GM18508 (cell line): ENCODE results near the gene DHX40.
"Not testable (repeated sequence)": the region's sequence is repeated elsewhere in the genome, so short reads cannot be mapped to it uniquely, and the experiment has no call there.

ENCODE experiments used
- ATAC-seq: cut with Tn5 transposase; IDR thresholded peaks from one replicate; pipeline ENCODE4 v1.9.1; 2021; ENCODE audit warnings: moderate number of reproducible peaks; ENCODE audit not compliant: insufficient read depth, unreplicated experiment

DHX40 gene, protein sequence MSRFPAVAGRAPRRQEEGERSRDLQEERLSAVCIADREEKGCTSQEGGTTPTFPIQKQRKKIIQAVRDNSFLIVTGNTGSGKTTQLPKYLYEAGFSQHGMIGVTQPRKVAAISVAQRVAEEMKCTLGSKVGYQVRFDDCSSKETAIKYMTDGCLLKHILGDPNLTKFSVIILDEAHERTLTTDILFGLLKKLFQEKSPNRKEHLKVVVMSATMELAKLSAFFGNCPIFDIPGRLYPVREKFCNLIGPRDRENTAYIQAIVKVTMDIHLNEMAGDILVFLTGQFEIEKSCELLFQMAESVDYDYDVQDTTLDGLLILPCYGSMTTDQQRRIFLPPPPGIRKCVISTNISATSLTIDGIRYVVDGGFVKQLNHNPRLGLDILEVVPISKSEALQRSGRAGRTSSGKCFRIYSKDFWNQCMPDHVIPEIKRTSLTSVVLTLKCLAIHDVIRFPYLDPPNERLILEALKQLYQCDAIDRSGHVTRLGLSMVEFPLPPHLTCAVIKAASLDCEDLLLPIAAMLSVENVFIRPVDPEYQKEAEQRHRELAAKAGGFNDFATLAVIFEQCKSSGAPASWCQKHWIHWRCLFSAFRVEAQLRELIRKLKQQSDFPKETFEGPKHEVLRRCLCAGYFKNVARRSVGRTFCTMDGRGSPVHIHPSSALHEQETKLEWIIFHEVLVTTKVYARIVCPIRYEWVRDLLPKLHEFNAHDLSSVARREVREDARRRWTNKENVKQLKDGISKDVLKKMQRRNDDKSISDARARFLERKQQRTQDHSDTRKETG

GRCh38 chr17:59565171-59565958, at the start of gene DHX40:
Gene DHX40 (plus strand): TSS chr17:59565610. CDS start chr17:59565672, 62 bp downstream.
- peak; percentile 50 for ATAC-seq

DNA sequence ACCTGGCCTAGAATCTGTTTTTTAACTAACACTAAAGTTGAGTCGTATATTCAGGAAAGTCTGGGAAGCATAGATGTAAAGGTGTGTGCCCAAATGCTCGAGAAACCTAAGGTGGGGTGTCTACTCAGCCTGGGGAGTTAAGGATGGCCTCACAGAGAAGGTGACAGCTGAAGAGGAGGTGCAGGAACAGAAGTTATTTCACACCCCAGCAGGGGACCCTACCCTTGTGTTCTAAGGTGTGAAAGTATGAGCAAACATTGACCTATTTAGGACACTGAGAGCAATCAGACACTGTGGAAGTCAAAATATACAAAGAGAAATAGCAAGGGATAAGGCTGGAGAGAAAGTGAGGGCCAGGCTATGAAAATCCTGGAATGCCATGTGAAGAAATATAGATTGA, 49.0 kb upstream of the DHX40 start:
- ATAC-seq = no peak

- ATAC-seq = no peak
Observed at GRCh38 chr17:59519132-59519531, 46.3 kb upstream of the DHX40 start.

GRCh38 chr17:59520251-59520650, 45.2 kb upstream of the DHX40 start:
- ATAC-seq = no peak

GRCh38 chr17:59521465-59522126, 43.8 kb upstream of the DHX40 start:
- ATAC-seq = no peak

GRCh38 chr17:59524930-59525329, 40.5 kb upstream of the DHX40 start:
- ATAC-seq = not testable (repeated sequence)

- ATAC-seq = no peak
Observed at GRCh38 chr17:59525668-59526067, 39.7 kb upstream of the DHX40 start.

DNA sequence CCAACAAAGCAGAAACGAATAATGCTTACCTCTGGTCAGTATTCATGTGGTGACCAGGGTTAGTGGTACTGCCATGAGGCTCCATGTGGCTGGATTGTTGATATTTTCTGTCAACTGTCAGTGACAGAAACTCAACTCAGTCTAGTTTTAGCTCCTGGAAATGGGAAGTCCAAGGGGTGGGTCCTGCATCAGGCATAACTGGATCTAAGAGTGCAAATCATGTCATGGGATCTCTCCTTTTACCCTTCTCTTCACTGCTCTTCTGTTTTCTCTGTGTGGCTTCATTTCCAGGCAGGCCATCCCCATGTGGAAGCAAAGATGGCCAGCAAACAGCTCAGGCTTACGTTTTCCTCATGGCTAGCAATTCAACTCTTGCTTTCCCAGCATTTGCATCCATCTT, 39.0 kb upstream of the DHX40 start:
- ATAC-seq = no peak

GRCh38 chr17:59527325-59527917, 38.0 kb upstream of the DHX40 start:
- no peak for ATAC-seq

DNA sequence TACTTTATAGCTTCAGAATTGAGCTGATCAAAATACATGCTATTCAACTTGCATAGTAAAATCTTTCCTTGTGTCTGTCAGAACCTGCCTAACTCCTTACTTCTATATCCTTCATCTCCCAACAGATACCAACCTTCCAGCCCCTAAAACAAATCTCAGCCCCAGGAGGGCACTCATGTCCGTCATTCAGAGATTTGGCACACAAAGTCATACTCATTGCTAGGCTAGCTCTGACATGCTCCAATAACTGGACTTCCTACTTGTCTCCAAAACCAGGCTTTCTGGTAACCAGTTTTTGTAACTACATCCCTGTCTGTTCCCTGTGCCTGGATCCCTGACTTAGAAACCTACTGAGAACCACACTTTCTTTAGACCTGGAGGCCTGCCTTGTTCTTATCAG, 37.5 kb upstream of the DHX40 start:
- no peak for ATAC-seq

- ATAC-seq = no peak
Observed at GRCh38 chr17:59530531-59530930, 34.9 kb upstream of the DHX40 start.

DNA sequence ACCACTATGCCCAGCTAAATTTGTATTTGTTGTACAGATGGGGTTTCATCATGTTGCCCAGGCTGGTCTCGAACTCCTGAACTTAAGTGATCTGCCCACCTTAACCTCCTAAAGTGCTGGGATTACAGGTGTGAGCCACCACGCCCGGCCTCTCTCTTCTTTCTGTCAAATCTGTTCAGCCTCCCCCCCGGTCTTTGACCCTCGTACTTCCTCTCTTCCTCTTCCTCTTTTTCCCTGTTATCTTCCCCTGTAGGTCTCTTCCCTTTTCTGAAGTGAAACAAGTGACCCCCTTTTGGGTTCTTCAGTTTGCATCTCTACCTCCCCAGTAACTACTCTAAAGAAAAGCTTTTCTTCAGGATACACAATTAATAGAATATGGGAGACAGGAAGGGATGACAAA, 31.7 kb upstream of the DHX40 start:
- no peak for ATAC-seq

DNA sequence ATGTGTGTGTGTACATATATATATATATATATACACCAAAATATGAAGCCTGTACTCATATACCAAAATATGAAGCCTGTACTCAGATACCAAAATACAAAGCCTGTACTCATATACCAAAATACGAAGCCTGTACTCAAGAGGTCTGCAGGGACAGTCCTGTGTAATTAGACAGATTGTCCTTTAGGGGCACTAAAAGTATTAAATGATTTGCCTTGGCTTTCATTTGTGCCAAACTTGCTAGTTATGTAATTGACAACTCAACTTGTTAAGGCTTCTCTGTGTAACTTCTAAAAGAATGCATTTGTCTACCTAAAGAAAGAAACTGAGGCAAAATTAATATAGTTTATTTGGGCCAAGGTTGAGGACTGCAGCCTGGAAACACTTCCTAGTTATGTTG, 30.8 kb upstream of the DHX40 start:
- ATAC-seq = no peak

DNA sequence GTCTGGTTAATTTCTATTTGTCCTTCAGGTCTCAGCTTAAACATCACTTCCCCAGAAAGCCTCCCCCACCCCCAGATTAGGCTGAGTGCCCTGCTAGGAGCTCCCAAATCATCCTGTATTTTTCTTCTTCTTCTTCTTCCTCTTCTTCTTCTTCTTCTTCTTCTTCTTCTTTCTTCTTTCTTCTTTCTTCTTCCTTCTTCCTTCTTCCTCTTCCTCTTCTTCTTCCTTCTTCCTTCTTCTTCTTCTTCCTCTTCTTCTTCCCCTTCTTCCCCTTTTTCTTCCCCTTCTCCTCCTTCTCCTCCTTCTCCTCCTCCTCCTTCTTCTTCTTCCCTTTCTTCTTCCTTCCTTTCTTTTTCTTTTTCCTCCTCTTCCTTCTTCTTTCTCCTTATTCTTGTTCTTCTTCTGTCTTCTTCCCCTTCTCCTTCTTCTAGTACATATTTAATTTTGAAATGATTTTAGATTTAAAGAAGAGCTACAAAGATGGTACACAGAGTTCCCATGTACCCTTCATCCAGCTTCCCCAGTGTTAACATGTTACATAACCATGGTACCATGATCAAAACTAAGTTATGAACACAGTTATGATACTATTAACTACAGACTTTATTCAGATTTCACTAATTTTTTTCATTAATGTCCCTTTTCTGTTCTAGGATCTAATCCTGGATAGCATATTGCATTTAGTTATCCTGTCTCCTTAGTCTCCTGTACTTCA, 27.1 kb upstream of the DHX40 start:
- no peak for ATAC-seq

DNA sequence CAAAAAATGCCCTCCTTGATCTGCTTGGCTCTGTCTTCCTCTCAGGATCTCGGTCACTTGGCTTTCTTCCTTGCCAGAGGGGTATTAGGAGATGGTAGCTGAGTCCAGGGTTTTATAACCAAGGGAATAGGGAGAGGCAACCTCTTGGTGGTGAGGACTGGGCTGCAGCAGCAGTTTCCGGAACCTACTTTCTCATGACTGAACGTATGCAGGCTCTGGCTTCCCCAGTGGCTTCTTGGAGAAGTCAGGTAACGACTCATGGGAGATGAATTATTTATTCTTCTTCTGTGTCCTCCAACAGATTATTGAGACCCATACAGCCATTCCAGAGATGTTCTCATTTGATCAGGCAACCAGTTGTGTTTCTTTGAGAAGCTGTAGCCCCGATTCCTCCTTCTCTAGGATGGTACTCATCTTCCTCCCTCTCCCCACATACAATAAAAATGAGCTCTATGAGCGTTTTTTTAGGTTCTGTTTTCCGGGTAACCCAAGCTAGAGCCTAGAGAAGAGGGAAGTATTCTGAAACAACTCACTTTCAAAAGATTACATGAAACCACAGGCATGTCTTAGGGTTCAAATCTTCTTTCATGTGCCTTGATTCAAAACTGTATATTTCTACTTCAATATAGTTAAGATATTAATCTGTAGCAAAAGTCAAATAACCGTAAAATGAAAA, 22.3 kb upstream of the DHX40 start:
- ATAC-seq = no peak

DNA sequence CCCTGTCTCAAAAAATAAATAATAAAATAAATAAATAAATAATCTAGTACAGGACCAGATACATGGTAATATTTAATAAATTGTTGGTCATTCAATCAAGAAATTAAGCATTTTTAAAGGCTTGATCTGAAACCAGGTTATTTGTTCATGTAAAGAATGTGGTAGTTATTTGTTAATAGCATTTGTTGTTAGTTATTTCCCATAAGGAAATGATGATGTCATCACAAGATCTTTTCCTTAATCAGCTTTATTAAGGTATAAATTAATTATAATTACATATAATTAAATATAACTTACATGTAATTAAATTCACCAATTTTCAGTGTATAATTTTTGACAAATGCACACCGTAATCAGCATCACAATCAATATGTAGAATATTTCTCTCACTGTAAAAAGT, 19.5 kb upstream of the DHX40 start:
- ATAC-seq = no peak

DNA sequence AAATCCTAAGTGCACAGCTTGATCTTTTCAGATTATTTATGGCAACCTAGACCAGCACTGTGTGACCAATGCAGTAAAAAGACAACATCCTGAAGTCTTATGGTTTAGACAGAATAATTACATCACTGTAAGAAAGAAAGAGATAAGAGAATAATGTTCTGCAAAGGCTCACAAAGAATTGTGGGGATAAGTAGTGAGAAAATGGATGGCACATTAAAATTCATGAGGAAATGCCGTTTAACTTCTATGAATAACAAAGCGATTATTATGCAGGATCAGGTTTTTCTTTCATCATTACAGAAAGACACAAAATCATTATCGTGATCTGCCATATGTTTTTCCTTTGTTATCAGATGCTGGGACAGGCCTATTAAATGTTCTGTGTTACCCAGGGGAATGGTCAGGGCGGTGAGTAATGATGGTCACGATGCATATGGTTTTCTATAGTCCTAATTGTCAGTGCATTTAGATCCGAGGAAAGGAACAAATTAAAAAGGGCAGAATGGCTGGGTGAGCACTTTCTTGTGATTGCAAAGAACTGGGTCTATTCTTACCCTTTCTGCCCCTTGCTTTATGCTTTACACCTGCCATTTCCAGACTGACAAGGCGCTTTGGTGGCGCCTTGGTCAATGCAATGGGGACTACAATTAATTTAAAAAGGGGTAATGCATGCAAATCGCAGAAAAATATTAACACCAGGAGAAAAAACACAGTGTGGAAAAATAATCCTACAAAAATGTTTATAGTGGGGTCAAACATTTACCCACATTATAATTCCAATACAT, 18.1 kb upstream of the DHX40 start:
- ATAC-seq = no peak

DNA sequence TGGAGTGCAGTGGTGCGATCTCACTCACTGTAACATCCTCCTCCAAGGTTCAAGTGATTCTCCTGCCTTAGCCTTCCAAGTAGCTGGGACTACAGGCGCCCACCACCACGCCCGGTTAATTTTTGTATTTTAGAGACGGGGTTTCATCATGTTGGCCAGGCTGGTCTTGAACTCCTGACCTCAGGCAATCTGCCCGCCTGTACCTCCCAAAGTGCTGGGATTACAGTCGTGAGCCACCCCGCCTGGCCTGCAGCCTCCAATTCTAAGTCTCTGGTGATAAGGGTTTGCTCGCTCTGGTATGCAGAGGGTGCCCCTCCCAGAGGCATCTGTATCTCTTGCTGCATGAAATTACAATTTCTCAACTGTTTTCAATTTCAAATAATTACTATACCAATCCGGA, 16.4 kb upstream of the DHX40 start:
- ATAC-seq = not testable (repeated sequence)
